Fibroblast of villous mesenchyme (primary cell): Measurements from ENCODE around the gene SOX21. TPM values are rescaled to one million over a fixed set of nuclear protein-coding genes. Genes with fewer than 3 reads are reported as not detected.
"Not testable (repeated sequence)": the region's sequence is repeated elsewhere in the genome, so short reads cannot be mapped to it uniquely, and the experiment has no call there.

Source experiments
- DNase-seq: peaks from one replicate; pipeline ENCODE4 v3.0.0-alpha.2; 2010; ENCODE audit warnings: low read depth
- H3K4me3 ChIP-seq: 2 replicates; pipeline ENCODE4 v1.5.1; 2011; ENCODE audit warnings: low read depth, mild to moderate bottlenecking, low read length
- total RNA-seq: library from RNA; depleted of rRNA; stranded (reverse); fragments of >200 nt; gene quantifications from 2 replicates; pipeline ENCODE4 v1.2.3, GENCODE V29; 2012
- TF ChIP-seq, protein P1 (sequence below): IDR thresholded peaks from 2 replicates; pipeline ENCODE4 v1.5.1; 2012; ENCODE audit warnings: low read depth, mild to moderate bottlenecking, low read length; ENCODE audit not compliant: insufficient read depth

SOX21 gene
- total RNA-seq, 1 donor: not detected

GRCh38 chr13:94739235-94739634 is 26.9 kb upstream of the SOX21 start:
- no peak for DNase-seq

GRCh38 chr13:94731028-94731427 is 18.7 kb upstream of the SOX21 start:
- no peak overlapping the region for H3K4me3 ChIP-seq
- DNase-seq: no peak
- TF ChIP-seq, protein P1, sequence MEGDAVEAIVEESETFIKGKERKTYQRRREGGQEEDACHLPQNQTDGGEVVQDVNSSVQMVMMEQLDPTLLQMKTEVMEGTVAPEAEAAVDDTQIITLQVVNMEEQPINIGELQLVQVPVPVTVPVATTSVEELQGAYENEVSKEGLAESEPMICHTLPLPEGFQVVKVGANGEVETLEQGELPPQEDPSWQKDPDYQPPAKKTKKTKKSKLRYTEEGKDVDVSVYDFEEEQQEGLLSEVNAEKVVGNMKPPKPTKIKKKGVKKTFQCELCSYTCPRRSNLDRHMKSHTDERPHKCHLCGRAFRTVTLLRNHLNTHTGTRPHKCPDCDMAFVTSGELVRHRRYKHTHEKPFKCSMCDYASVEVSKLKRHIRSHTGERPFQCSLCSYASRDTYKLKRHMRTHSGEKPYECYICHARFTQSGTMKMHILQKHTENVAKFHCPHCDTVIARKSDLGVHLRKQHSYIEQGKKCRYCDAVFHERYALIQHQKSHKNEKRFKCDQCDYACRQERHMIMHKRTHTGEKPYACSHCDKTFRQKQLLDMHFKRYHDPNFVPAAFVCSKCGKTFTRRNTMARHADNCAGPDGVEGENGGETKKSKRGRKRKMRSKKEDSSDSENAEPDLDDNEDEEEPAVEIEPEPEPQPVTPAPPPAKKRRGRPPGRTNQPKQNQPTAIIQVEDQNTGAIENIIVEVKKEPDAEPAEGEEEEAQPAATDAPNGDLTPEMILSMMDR: no peak

More at GRCh38 chr13:94739235-94739634, 26.9 kb upstream of the SOX21 start:
- no peak overlapping the region for H3K4me3 ChIP-seq
- TF ChIP-seq, protein P1: no peak

DNA sequence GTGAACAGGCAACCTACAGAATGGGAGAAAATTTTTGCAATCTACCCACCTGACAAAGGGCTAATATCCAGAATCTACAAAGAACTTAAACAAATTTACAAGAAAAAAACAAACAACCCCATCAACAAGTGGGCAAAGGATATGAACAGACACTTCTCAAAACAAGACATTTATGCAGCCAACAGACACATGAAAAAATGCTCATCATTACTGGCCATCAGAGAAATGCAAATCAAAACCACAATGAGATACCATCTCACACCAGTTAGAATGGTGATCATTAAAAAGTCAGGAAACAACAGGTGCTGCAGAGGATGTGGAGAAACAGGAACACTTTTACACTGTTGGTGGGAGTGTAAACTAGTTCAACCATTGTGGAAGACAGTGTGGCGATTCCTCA is 17.6 kb upstream of the SOX21 start:
- not testable (repeated sequence) for DNase-seq, H3K4me3 ChIP-seq

DNA sequence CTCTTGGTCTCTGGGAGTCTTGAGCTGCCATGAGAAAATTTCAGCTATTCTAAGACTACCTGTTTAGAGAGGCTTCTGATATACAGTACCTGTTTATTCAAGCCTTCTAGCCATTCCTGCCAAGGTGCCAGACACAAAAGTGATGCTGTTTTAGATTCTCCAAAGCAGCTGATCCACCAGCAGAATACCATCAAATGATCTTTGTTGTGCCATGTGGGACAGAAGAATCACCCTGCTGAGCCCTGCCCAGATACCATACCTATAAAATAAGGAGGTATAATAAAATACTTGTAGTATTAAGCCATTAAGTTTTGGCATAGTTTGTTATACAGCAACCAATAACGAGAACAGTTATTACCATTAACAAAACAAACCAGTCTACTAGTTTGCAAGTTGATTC is 14.1 kb upstream of the SOX21 start:
- H3K4me3 ChIP-seq: no peak overlapping the region
- TF ChIP-seq, protein P1: no peak
- no peak for DNase-seq

- TF ChIP-seq, protein P1: no peak
- no peak overlapping the region for H3K4me3 ChIP-seq
- DNase-seq: no peak
Observed at GRCh38 chr13:94722609-94723345, 10.4 kb upstream of the SOX21 start.

- not testable (repeated sequence) for H3K4me3 ChIP-seq, DNase-seq
Observed at GRCh38 chr13:94718697-94719096, 6.4 kb upstream of the SOX21 start.

GRCh38 chr13:94717916-94718315 is 5.6 kb upstream of the SOX21 start:
- no peak overlapping the region for H3K4me3 ChIP-seq
- no peak for DNase-seq
- TF ChIP-seq, protein P1: no peak

GRCh38 chr13:94716016-94716415 is 3.7 kb upstream of the SOX21 start:
- DNase-seq: no peak
- TF ChIP-seq, protein P1: peak; percentile 21
- no peak overlapping the region for H3K4me3 ChIP-seq
